Panc1 (cell line): Measurements from ENCODE around the gene ATP2B1.

Source experiments
- POLR2AphosphoS5 ChIP-seq: IDR thresholded peaks from 2 replicates; pipeline ENCODE4 v1.6.1; 2012; ENCODE audit warnings: mild to moderate bottlenecking, low read depth, low read length, moderate library complexity
- SIN3A ChIP-seq: IDR thresholded peaks from 2 replicates; pipeline ENCODE4 v1.6.1; 2012; ENCODE audit warnings: low read depth, mild to moderate bottlenecking, low read length, moderate library complexity, borderline replicate concordance; ENCODE audit not compliant: insufficient read depth
- TF ChIP-seq, protein P1 (sequence below): fragments of 450-650 bp; IDR thresholded peaks from 2 replicates; pipeline ENCODE4 v1.5.1; 2017; ENCODE audit warnings: mild to moderate bottlenecking

DNA sequence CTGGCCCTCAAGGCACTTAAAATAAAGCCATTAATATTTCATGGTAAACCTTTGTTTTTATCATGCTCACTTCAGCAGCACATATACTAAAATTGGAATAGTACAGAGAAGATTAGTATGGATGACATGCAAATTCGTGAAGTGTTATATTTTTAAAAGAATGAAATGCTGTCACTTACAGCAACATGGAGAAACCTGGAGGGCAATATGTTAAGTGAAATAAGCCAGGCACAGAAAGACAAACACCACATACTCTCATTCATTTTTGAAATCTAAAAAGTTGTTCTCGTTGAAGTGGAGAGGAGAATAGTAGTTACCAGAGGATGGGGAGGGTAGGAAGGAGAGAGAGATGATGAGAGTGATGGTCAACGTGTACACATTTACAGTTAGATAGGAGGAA lies 45.4 kb upstream of the ATP2B1 start:
- TF ChIP-seq POLR2AphosphoS5 (no peak), SIN3A (no peak)
- TF ChIP-seq, protein P1, sequence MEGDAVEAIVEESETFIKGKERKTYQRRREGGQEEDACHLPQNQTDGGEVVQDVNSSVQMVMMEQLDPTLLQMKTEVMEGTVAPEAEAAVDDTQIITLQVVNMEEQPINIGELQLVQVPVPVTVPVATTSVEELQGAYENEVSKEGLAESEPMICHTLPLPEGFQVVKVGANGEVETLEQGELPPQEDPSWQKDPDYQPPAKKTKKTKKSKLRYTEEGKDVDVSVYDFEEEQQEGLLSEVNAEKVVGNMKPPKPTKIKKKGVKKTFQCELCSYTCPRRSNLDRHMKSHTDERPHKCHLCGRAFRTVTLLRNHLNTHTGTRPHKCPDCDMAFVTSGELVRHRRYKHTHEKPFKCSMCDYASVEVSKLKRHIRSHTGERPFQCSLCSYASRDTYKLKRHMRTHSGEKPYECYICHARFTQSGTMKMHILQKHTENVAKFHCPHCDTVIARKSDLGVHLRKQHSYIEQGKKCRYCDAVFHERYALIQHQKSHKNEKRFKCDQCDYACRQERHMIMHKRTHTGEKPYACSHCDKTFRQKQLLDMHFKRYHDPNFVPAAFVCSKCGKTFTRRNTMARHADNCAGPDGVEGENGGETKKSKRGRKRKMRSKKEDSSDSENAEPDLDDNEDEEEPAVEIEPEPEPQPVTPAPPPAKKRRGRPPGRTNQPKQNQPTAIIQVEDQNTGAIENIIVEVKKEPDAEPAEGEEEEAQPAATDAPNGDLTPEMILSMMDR, result no peak
